Astrocyte of the cerebellum (primary cell): ENCODE results near the gene C2orf76.

Experiments used
- DNase-seq: peaks from one replicate; pipeline ENCODE4 v3.0.0-alpha.2; 2011; ENCODE audit warnings: low read depth
- H3K4me3 ChIP-seq: 2 replicates; pipeline ENCODE4 v1.5.1; 2011; ENCODE audit warnings: mild to moderate bottlenecking, low read depth, low read length, moderate library complexity
- CTCF ChIP-seq: IDR thresholded peaks from 2 replicates; pipeline ENCODE4 v1.5.1; 2012; ENCODE audit warnings: low read length, low read depth, moderate library complexity, mild to moderate bottlenecking; ENCODE audit errors: missing control alignments
- in situ Hi-C: cut with HindIII; loops from 2 replicates; pipeline ENCODE4 v1.10.0; 2017; ENCODE audit warnings: low sequenced_read_pairs

The C2orf76 gene

DNA sequence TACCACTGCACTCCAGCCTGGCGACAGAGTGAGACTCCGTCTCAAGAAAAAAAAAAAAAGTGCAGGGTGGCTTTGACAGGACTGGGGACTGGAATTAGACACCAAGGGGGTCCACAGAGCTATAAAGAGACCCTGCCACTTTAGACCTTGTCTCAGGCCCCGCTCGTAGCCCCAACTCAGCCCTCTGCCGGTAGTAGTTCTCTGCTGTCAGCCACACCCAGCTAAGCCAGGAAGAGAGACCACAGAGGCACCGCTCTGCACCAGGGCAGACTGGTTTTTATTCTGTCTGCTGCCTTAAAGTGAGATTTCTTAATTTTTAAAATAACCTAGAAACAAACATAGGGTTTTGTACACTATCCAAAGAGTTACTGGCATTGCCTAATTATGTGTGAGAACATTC, 77.0 kb downstream of the C2orf76 start:
- no peak overlapping the region for H3K4me3 ChIP-seq
- no peak for TF ChIP-seq CTCF
- DNase-seq: no peak
- in situ Hi-C loops: no loop called here

DNA sequence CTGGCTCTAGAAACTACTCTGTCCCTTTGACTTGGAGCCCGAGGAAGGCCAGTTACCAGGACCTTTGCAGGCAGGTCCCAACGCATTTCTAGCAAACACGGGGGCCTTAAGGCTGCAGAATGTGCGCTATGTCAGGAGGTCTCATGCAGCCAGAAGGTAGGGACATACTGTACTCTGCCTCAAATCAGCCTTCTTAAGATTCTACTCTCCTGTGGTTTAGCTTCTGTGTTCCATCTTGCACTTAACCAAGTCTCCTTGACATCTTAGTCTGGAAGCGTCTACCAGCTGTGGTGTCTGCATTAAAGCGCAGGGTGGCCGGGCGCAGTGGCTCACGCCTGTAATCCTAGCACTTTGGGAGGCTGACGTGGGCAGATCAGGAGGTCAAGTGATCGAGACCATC, 77.5 kb downstream of the C2orf76 start:
- H3K4me3 ChIP-seq: no peak overlapping the region
- no peak for TF ChIP-seq CTCF
- DNase-seq: no peak
- in situ Hi-C loops: no loop called here

DNA sequence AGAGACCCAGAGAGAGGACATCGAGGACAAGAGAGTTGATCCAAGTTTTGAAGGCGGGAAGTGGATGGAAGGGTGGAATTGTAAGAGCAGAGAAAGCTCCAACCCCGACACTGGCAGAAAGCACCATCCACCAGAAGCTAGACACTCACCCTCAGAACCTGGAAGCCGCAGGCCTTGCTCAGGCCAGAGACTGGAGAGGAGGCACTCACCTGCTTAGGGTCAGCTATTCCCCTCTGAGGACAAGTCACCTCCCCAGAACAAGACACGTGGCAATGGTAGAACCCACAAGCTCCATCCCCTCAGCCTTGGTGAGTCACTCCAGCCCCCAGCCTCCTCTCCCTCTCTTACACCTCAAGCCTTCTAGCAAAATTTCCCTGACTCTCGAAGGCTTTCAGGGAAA, 78.1 kb downstream of the C2orf76 start:
- in situ Hi-C loops: no loop called here
- no peak overlapping the region for H3K4me3 ChIP-seq
- DNase-seq: no peak
- no peak for TF ChIP-seq CTCF

DNA sequence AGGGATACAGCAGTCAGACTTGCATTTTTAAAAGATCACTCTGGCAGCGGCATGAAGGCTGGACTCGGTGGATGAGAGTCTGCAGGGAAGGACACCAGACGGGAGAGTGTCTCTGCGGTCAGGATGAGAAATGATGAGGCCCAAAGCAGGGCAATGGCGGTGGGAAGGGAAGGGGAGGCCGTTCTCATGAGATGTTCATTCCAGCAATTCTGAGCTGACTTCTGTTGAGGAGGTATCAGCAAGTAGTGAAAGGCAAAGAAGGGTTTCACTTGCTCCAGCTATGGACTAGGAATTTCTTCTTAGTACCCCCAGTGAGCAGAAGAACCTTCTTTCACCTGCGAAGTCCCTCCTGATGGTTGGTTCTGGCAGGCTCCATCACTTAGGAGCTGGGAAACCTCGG, 80.0 kb downstream of the C2orf76 start:
- TF ChIP-seq CTCF: no peak
- DNase-seq: no peak
- in situ Hi-C loops: no loop called here
- no peak overlapping the region for H3K4me3 ChIP-seq

GRCh38 chr2:119283873-119284331, 82.7 kb downstream of the C2orf76 start:
- no peak for TF ChIP-seq CTCF
- H3K4me3 ChIP-seq: no peak overlapping the region
- peak; percentile 58 for DNase-seq
- in situ Hi-C loops: no loop called here

DNA sequence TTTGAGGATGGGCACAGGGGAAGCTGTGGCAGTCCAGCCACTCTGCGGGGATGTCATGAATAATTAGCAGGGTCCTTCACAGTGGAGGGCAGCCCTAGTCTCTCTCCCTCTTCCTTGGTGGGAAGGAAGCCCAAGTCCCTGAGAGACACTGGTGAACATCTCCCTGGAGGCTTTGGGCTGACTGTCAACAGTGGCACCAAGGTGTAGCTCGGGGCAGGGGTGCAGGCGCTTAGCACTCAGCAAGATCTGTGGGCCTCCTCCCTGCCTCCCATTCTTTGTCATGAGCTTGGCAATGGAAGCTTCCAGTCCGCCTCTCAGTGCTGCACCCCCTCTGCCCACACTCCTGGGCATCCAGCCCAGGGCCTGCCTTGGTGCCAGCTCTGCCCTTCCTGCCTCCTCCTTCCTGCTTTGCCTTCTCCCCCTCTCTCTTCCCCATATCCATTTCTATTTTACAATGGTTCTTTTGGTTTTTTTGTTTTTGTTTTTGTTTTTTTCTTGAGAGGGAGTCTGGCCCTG, 83.6 kb downstream of the C2orf76 start:
- no peak overlapping the region for H3K4me3 ChIP-seq
- in situ Hi-C loops: no loop called here
- DNase-seq: no peak
- no peak for TF ChIP-seq CTCF
